ENCODE results near the gene PPM1H.
A peak's percentile ranks its signal among the peaks of the same experiment; 100 is the strongest.

PPM1H gene

DNA sequence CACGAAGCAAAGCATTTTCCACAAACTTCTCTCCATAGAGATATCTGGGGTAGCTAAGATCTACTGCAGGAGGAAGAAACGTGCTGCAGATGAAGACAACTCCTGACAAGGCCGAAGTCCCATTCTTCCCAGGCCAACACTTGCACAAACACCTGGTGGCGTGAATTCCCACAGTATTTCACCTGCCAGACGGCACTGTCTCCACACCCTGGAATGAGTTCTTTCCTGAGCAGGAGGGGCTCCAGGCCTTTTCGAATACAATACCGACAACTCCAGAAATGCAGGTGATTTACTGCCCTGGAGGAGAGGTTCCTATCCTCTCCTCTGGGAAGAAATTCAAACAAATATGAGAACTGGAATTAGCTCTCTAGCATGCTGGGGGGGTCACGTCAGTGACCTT is 288.4 kb downstream of the PPM1H start:
- H3K27ac ChIP-seq (ENCODE audit: low read length): no peak overlapping the region
- H4K20me1 ChIP-seq (ENCODE audit: insufficient read depth, low read length): no peaks in the 10 kb centered on the region
- H3K27me3 ChIP-seq (ENCODE audit: low read depth, low read length): no peaks in the 10 kb centered on the region
- no peak overlapping the region for H2AFZ ChIP-seq (ENCODE audit: low read depth, low read length)
- H3K9ac ChIP-seq (ENCODE audit: low read length): no peak overlapping the region
- H3K9me3 ChIP-seq (ENCODE audit: insufficient read depth, low read length): no peaks in the 10 kb centered on the region
- H3K36me3 ChIP-seq (replicated peaks; ENCODE audit: low read depth, low read length): no peaks in the 10 kb centered on the region
- TF ChIP-seq, protein P1, sequence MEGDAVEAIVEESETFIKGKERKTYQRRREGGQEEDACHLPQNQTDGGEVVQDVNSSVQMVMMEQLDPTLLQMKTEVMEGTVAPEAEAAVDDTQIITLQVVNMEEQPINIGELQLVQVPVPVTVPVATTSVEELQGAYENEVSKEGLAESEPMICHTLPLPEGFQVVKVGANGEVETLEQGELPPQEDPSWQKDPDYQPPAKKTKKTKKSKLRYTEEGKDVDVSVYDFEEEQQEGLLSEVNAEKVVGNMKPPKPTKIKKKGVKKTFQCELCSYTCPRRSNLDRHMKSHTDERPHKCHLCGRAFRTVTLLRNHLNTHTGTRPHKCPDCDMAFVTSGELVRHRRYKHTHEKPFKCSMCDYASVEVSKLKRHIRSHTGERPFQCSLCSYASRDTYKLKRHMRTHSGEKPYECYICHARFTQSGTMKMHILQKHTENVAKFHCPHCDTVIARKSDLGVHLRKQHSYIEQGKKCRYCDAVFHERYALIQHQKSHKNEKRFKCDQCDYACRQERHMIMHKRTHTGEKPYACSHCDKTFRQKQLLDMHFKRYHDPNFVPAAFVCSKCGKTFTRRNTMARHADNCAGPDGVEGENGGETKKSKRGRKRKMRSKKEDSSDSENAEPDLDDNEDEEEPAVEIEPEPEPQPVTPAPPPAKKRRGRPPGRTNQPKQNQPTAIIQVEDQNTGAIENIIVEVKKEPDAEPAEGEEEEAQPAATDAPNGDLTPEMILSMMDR (IDR thresholded peaks at IDR 0.05; ENCODE audit: low read depth, low read length): no peak
- TF ChIP-seq EZH2phosphoT487 (IDR thresholded peaks at IDR 0.05; ENCODE audit: low read depth): no peak
- no peak overlapping the region for H3K4me3 ChIP-seq (ENCODE audit: low read length)
- no peak overlapping the region for H3K4me2 ChIP-seq (ENCODE audit: low read length)
- no peaks in the 10 kb centered on the region for H3K79me2 ChIP-seq (ENCODE audit: low read length)
- H3K4me1 ChIP-seq (ENCODE audit: low read length): peaks cover 14% of the 10 kb centered on the region

DNA sequence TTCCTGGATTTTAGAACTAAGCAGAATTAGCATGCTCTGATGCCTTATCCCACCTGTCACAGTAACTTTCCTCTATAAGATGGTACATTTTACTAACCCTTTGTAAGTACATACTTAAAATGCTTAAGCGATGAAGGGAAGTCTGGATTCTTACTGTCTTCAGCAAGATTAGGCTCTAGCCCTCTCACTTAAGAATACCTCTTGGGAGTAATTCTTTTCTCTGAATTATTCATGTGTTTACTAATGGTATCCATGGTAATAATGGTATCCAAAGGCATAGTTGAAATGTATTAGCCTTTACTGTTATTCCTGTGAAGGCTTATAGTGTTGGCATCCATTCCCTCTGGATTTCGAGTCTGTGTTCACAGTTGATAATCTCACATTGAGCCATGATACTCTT is 291.5 kb downstream of the PPM1H start:
- Histone ChIP-seq H3K4me1 (ENCODE audit: low read length) (peaks cover 27% of the 10 kb centered on the region), H3K9ac (ENCODE audit: low read length) (no peak overlapping the region), H3K9me3 (ENCODE audit: insufficient read depth, low read length) (no peaks in the 10 kb centered on the region), H3K27me3 (ENCODE audit: low read depth, low read length) (no peaks in the 10 kb centered on the region), H2AFZ (ENCODE audit: low read depth, low read length) (no peak overlapping the region), H3K36me3 (replicated peaks; ENCODE audit: low read depth, low read length) (no peaks in the 10 kb centered on the region), H4K20me1 (ENCODE audit: insufficient read depth, low read length) (no peaks in the 10 kb centered on the region), H3K4me2 (ENCODE audit: low read length) (no peak overlapping the region), H3K4me3 (ENCODE audit: low read length) (no peak overlapping the region), H3K27ac (ENCODE audit: low read length) (no peak overlapping the region), H3K79me2 (ENCODE audit: low read length) (no peaks in the 10 kb centered on the region)
- TF ChIP-seq EZH2phosphoT487 (IDR thresholded peaks at IDR 0.05; ENCODE audit: low read depth): no peak
- TF ChIP-seq, protein P1 (IDR thresholded peaks at IDR 0.05; ENCODE audit: low read depth, low read length): no peak

DNA sequence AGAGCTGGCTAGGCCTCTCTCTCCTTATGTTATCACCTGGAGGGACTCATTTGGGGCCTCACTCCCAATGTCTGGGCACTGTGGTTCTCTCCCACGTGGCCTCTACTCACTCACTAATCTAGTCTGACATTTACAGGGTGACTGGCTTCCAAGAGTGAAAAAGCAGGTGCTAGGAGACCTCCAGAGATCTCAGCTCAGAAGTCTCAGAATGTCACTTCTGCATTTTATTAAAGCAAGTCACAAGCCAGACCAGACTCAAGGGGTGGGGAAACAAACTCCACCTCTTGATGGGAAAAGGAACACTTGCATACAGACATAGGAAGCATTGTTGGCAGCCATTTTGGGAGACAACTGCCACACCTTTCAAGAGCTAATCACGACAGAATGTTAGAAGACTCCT is 292.5 kb downstream of the PPM1H start:
- H3K9me3 ChIP-seq (ENCODE audit: insufficient read depth, low read length): no peaks in the 10 kb centered on the region
- H3K27ac ChIP-seq (ENCODE audit: low read length): no peak overlapping the region
- no peaks in the 10 kb centered on the region for H4K20me1 ChIP-seq (ENCODE audit: insufficient read depth, low read length)
- H3K4me3 ChIP-seq (ENCODE audit: low read length): no peak overlapping the region
- H2AFZ ChIP-seq (ENCODE audit: low read depth, low read length): no peak overlapping the region
- H3K36me3 ChIP-seq (replicated peaks; ENCODE audit: low read depth, low read length): no peaks in the 10 kb centered on the region
- TF ChIP-seq EZH2phosphoT487 (IDR thresholded peaks at IDR 0.05; ENCODE audit: low read depth): no peak
- H3K79me2 ChIP-seq (ENCODE audit: low read length): no peaks in the 10 kb centered on the region
- peaks cover 27% of the 10 kb centered on the region for H3K4me1 ChIP-seq (ENCODE audit: low read length)
- H3K4me2 ChIP-seq (ENCODE audit: low read length): peak overlapping the region; percentile 85
- no peaks in the 10 kb centered on the region for H3K27me3 ChIP-seq (ENCODE audit: low read depth, low read length)
- H3K9ac ChIP-seq (ENCODE audit: low read length): no peak overlapping the region

DNA sequence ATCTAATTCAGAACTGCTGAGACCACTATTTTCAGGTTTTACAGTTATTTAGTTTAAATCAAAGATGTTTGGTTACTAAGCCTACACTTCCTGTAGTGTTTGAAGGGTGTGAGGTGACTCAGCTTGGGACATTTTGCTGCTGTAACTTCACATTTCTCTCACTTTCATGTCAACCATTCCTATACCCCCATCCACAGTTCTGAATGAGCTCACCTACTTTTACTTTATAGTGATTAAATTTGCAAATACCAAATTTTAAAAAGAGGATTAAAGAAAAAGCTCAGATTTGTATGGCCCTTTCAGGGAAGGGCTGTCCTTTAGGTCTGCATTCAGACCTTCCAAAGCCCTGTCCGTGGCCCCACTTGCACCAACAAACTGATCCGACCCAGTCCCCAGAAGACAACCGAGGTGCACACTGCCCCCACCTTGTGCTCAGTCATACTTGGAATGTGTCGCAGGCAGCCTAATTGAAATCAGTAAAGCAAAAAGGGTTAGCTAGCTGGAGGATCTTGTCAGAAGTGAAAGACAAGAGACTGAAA is 294.0 kb downstream of the PPM1H start:
- peak overlapping the region; percentile 85 for H3K4me2 ChIP-seq (ENCODE audit: low read length)
- H3K9me3 ChIP-seq (ENCODE audit: insufficient read depth, low read length): no peaks in the 10 kb centered on the region
- no peaks in the 10 kb centered on the region for H4K20me1 ChIP-seq (ENCODE audit: insufficient read depth, low read length)
- H2AFZ ChIP-seq (ENCODE audit: low read depth, low read length): peak overlapping the region; percentile 87
- H3K27ac ChIP-seq (ENCODE audit: low read length): peak overlapping the region; percentile 58
- peak overlapping the region; percentile 46 for H3K9ac ChIP-seq (ENCODE audit: low read length)
- H3K36me3 ChIP-seq (replicated peaks; ENCODE audit: low read depth, low read length): no peaks in the 10 kb centered on the region
- TF ChIP-seq, protein P1 (IDR thresholded peaks at IDR 0.05; ENCODE audit: low read depth, low read length): peak; percentile 24; the same call in 1 of the 2 replicates
- TF ChIP-seq EZH2phosphoT487 (IDR thresholded peaks at IDR 0.05; ENCODE audit: low read depth): no peak
- H3K27me3 ChIP-seq (ENCODE audit: low read depth, low read length): no peaks in the 10 kb centered on the region
- peaks cover 27% of the 10 kb centered on the region for H3K4me1 ChIP-seq (ENCODE audit: low read length)
- H3K79me2 ChIP-seq (ENCODE audit: low read length): no peaks in the 10 kb centered on the region
- H3K4me3 ChIP-seq (ENCODE audit: low read length): peak overlapping the region; percentile 65

Data from OCI-LY3 (cell line).